Measurements from ENCODE around the gene ULK1. TPM values are rescaled to one million over a fixed set of nuclear protein-coding genes. Genes with fewer than 3 reads are reported as not detected.
A peak's percentile ranks its signal among the peaks of the same experiment; 100 is the strongest.
"Not testable (repeated sequence)": the region's sequence is repeated elsewhere in the genome, so short reads cannot be mapped to it uniquely, and the experiment has no call there.

The ULK1 gene
- total RNA-seq, 1 donor = 14.1 TPM

DNA sequence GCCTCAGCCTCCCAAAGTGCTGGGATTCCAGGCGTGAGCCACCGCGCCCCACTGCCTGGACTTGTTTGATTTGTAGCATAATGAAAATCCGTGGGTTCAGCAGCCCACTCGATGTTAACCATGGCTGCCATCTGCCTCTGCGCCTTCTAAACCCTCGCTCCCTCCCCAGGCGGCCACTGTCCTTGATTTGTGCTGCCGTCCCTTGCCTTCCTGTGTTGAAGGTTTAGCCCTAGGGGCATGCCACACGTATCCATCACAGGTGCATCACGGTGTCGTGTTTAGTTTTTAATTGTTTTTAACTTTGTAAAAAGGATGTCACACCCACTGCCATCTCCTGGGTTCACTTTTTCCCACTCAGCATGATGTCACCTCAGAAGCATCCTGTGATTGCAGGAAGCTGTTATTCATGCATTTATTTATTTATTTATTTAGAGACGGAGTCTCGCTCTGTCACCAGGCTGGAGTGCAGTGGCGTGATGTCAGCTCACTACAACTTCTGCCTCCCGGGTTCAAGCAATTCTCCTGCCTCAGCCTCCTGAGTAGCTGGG, 24.5 kb upstream of the ULK1 start:
- Histone ChIP-seq H3K27ac (ENCODE audit: low read depth, low read length) (no peak overlapping the region), H3K9me3 (ENCODE audit: low read depth, low read length) (no peaks in the 10 kb centered on the region), H2AFZ (ENCODE audit: low read length) (peak overlapping the region; percentile 29), H3K4me1 (ENCODE audit: insufficient read depth, low read length) (peaks cover 23% of the 10 kb centered on the region), H3K4me2 (ENCODE audit: insufficient read depth, low read length) (peak overlapping the region; percentile 39), H3K4me3 (ENCODE audit: insufficient read depth, low read length) (no peak overlapping the region), H3K36me3 (ENCODE audit: insufficient read depth, low read length) (no peaks in the 10 kb centered on the region), H3K27me3 (ENCODE audit: insufficient read depth, low read length) (no peaks in the 10 kb centered on the region), H3K79me2 (ENCODE audit: insufficient read depth, low read length) (no peaks in the 10 kb centered on the region), H4K20me1 (ENCODE audit: insufficient read depth, low read length) (no peaks in the 10 kb centered on the region)
- DNase-seq (ENCODE audit: insufficient read length, low spot score, missing footprints) = peak; percentile 91
- TF ChIP-seq, protein P1, sequence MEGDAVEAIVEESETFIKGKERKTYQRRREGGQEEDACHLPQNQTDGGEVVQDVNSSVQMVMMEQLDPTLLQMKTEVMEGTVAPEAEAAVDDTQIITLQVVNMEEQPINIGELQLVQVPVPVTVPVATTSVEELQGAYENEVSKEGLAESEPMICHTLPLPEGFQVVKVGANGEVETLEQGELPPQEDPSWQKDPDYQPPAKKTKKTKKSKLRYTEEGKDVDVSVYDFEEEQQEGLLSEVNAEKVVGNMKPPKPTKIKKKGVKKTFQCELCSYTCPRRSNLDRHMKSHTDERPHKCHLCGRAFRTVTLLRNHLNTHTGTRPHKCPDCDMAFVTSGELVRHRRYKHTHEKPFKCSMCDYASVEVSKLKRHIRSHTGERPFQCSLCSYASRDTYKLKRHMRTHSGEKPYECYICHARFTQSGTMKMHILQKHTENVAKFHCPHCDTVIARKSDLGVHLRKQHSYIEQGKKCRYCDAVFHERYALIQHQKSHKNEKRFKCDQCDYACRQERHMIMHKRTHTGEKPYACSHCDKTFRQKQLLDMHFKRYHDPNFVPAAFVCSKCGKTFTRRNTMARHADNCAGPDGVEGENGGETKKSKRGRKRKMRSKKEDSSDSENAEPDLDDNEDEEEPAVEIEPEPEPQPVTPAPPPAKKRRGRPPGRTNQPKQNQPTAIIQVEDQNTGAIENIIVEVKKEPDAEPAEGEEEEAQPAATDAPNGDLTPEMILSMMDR (IDR thresholded peaks at IDR 0.05; ENCODE audit: extremely low read depth, low read depth, low read length) = no peak

DNA sequence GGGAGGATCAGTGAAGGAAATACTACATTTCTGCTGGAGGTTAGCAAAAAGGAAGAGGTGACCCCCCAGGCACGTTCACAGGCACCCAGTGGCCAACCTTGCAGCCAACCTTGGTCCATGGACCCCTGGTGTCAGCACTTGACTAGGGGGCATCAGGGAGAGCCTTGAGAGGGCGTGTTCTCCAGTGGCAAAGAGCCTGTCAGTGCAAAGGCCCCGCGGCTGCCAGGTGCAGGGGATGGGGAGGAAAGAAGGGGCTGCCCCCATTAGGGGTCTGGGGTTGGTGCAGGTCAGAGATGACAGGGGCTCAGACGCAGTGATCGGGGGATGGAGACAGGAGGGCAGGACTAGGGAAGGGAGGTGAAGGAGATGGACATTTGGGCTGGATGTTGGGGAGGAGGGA, 22.7 kb upstream of the ULK1 start:
- Histone ChIP-seq H3K79me2 (ENCODE audit: insufficient read depth, low read length) (no peaks in the 10 kb centered on the region), H3K9me3 (ENCODE audit: low read depth, low read length) (no peaks in the 10 kb centered on the region), H3K36me3 (ENCODE audit: insufficient read depth, low read length) (no peaks in the 10 kb centered on the region), H3K27me3 (ENCODE audit: insufficient read depth, low read length) (no peaks in the 10 kb centered on the region), H3K4me1 (ENCODE audit: insufficient read depth, low read length) (peaks cover 17% of the 10 kb centered on the region), H3K27ac (ENCODE audit: low read depth, low read length) (peak overlapping the region; percentile 15), H2AFZ (ENCODE audit: low read length) (no peak overlapping the region), H3K4me2 (ENCODE audit: insufficient read depth, low read length) (no peak overlapping the region), H4K20me1 (ENCODE audit: insufficient read depth, low read length) (no peaks in the 10 kb centered on the region), H3K4me3 (ENCODE audit: insufficient read depth, low read length) (no peak overlapping the region)
- DNase-seq (ENCODE audit: insufficient read length, low spot score, missing footprints) = peak; percentile 71
- TF ChIP-seq, protein P1 (IDR thresholded peaks at IDR 0.05; ENCODE audit: extremely low read depth, low read depth, low read length) = no peak

DNA sequence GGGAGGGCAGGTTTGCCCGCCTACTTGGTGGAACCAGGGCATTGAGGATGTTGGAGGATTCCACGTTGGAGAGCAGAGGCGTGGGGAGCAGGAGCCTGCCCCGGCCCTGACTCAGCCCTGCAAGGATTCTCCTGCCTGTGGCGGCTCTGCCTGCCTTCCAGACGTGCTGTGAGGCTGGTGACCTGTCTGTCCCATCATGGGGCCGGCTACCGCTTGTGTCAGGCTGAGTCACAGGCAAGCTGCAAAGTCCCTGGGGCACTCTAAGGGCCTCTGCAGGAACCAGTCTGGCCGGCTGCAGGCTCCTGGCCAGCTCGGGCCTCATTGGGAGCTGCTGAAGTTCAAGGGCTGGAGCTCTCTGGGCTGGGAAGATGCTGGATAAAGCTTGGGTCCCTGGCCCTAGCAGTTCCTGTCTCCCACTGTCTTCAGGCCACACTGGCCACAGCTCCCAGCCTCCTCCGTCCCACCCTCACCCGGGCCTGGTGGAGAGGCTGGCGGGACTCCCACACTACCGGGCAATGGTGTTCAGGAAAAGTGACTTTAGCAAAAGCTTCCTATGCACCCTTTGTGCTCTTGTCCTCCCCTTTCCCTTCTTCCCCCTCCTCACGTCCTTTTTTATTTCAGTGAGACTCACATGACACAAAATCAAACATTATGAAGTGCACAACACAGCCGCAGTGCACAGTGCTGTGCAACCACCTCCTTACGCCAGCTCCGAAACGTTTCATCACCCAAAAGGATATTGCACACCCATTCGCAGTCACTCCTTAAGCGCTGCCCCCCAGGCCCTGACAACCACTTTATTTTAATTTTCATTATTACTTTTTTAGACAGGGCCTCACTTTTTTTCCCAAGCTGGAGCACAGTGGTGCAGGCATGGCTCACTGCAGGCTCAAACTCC, 22.0 kb upstream of the ULK1 start:
- Histone ChIP-seq H4K20me1 (ENCODE audit: insufficient read depth, low read length) (no peaks in the 10 kb centered on the region), H3K27ac (ENCODE audit: low read depth, low read length) (peak overlapping the region; percentile 63), H3K9me3 (ENCODE audit: low read depth, low read length) (no peaks in the 10 kb centered on the region), H3K4me1 (ENCODE audit: insufficient read depth, low read length) (peaks cover 17% of the 10 kb centered on the region), H2AFZ (ENCODE audit: low read length) (peak overlapping the region; percentile 80), H3K79me2 (ENCODE audit: insufficient read depth, low read length) (no peaks in the 10 kb centered on the region), H3K36me3 (ENCODE audit: insufficient read depth, low read length) (no peaks in the 10 kb centered on the region), H3K27me3 (ENCODE audit: insufficient read depth, low read length) (no peaks in the 10 kb centered on the region), H3K4me3 (ENCODE audit: insufficient read depth, low read length) (no peak overlapping the region), H3K4me2 (ENCODE audit: insufficient read depth, low read length) (peak overlapping the region; percentile 32)
- TF ChIP-seq, protein P1 (IDR thresholded peaks at IDR 0.05; ENCODE audit: extremely low read depth, low read depth, low read length) = no peak
- DNase-seq (ENCODE audit: insufficient read length, low spot score, missing footprints) = peak; percentile 96

DNA sequence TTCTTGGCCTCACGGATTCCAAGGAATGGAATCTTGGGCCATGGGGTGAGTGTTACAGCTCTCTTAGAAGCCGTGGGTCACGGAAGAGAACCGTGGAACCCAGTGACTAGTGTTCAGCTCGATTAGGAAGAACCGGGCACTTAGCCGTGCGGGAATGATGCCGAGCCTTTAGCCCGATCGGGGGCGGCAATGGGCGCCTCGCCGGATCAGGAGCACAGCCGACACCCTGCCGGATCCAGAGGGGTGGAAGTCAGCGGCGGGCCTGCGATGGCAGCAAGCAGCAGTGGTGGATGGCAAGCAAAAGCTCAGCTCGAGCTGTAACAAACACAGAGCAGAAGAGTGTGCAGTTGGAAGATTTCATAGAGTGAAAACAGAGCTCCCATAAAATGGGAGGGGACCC, 21.1 kb upstream of the ULK1 start:
- Histone ChIP-seq H4K20me1 (ENCODE audit: insufficient read depth, low read length) (no peaks in the 10 kb centered on the region), H3K36me3 (ENCODE audit: insufficient read depth, low read length) (no peaks in the 10 kb centered on the region), H3K4me3 (ENCODE audit: insufficient read depth, low read length) (no peak overlapping the region), H3K79me2 (ENCODE audit: insufficient read depth, low read length) (no peaks in the 10 kb centered on the region), H3K27me3 (ENCODE audit: insufficient read depth, low read length) (no peaks in the 10 kb centered on the region), H3K4me2 (ENCODE audit: insufficient read depth, low read length) (no peak overlapping the region), H3K4me1 (ENCODE audit: insufficient read depth, low read length) (peaks cover 17% of the 10 kb centered on the region), H3K9me3 (ENCODE audit: low read depth, low read length) (no peaks in the 10 kb centered on the region), H2AFZ (ENCODE audit: low read length) (no peak overlapping the region), H3K27ac (ENCODE audit: low read depth, low read length) (no peak overlapping the region)
- TF ChIP-seq, protein P1 (IDR thresholded peaks at IDR 0.05; ENCODE audit: extremely low read depth, low read depth, low read length) = no peak
- DNase-seq (ENCODE audit: insufficient read length, low spot score, missing footprints) = no peak

DNA sequence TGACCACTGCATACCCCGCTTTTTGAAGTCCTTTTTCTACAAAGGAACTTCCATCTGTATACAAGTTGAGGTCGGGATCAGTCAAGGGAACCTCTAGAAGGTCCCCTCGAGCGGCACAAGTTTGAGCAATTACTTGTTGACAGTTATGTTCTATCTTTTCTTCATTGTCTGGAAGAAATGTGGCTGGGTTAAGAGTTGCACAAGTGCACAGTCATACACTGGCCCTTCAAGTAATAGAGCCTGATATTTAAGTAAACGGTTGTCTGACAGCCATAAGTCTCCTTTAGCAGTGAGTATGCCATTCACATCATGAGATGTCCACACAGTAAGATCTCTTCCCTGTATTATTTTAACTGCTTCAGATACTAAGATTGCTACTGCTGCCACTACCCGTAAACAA, 19.4 kb upstream of the ULK1 start:
- H3K4me2 ChIP-seq (ENCODE audit: insufficient read depth, low read length); H3K36me3 ChIP-seq (ENCODE audit: insufficient read depth, low read length); H3K27ac ChIP-seq (ENCODE audit: low read depth, low read length); H3K9me3 ChIP-seq (ENCODE audit: low read depth, low read length); DNase-seq (ENCODE audit: insufficient read length, low spot score, missing footprints); H3K4me3 ChIP-seq (ENCODE audit: insufficient read depth, low read length); H3K27me3 ChIP-seq (ENCODE audit: insufficient read depth, low read length); H4K20me1 ChIP-seq (ENCODE audit: insufficient read depth, low read length); H2AFZ ChIP-seq (ENCODE audit: low read length); H3K79me2 ChIP-seq (ENCODE audit: insufficient read depth, low read length): not testable (repeated sequence)
- H3K4me1 ChIP-seq (ENCODE audit: insufficient read depth, low read length) = peaks cover 15% of the 10 kb centered on the region

DNA sequence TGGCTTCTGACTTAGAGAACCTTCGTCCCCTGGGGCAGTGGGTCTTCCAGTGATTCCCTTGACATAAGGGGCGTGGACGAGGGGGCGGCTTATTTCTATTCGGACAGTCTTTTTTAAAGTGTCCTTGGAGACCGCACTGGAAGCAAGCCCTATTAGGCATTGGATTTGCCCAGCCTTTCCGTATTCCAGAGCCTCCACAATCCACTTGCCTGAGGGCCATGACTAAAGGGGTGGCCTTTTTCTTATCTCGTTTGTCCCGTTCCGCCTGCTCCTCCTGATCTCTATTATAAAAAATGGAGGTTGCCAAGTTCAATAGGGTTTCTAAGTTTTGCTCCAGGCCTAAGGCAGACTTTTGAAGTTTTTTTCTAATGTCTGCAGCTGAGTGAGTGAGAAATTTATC, 17.2 kb upstream of the ULK1 start:
- not testable (repeated sequence) for DNase-seq (ENCODE audit: insufficient read length, low spot score, missing footprints); H3K27ac ChIP-seq (ENCODE audit: low read depth, low read length); H3K4me3 ChIP-seq (ENCODE audit: insufficient read depth, low read length); H3K27me3 ChIP-seq (ENCODE audit: insufficient read depth, low read length); H3K9me3 ChIP-seq (ENCODE audit: low read depth, low read length); H4K20me1 ChIP-seq (ENCODE audit: insufficient read depth, low read length); H3K4me1 ChIP-seq (ENCODE audit: insufficient read depth, low read length); H3K4me2 ChIP-seq (ENCODE audit: insufficient read depth, low read length); H3K79me2 ChIP-seq (ENCODE audit: insufficient read depth, low read length); H3K36me3 ChIP-seq (ENCODE audit: insufficient read depth, low read length); H2AFZ ChIP-seq (ENCODE audit: low read length)
